ENCODE data around the gene LMBRD2. TPM values are rescaled to one million over a fixed set of nuclear protein-coding genes. Genes with fewer than 3 reads are reported as not detected.
"Not testable (repeated sequence)": the region's sequence is repeated elsewhere in the genome, so short reads cannot be mapped to it uniquely, and the experiment has no call there.

LMBRD2 gene
- total RNA-seq, result 1 to 10 TPM; 5.5 to 7.4 TPM
- polyA plus RNA-seq (2013, experiment 1 of 2), result 8.0 TPM
- polyA plus RNA-seq (2013, experiment 2 of 2), result 6.8 TPM
- long read RNA-seq, experiment 1, partial matches to known transcripts, result 1 of 2 reads
- long read RNA-seq, experiment 1, other reads (novel, unspliced or antisense), result 1 of 2 reads
- long read RNA-seq, experiment 2, full-length matches to known transcripts, result 7 of 13 reads
- long read RNA-seq, experiment 2, partial matches to known transcripts, result 1 of 13 reads
- long read RNA-seq, experiment 2, other reads (novel, unspliced or antisense), result 5 of 13 reads
- long read RNA-seq, experiment 3, full-length matches to known transcripts, result 6 of 18 reads
- long read RNA-seq, experiment 3, partial matches to known transcripts, result 8 of 18 reads
- long read RNA-seq, experiment 3, other reads (novel, unspliced or antisense), result 4 of 18 reads
- long read RNA-seq, experiment 4, full-length matches to known transcripts, result 1 of 2 reads
- long read RNA-seq, experiment 4, partial matches to known transcripts, result 1 of 2 reads
- long read RNA-seq, experiment 4, other reads (novel, unspliced or antisense), result 0 of 2 reads

GRCh38 chr5:36151434-36152323 is at the start of gene LMBRD2, which contains the start of gene SKP2:
Gene LMBRD2, minus strand, starts transcription at chr5:36151887. Its CDS starts 8,538 bp downstream, at chr5:36143349.
Gene SKP2, plus strand, starts transcription at chr5:36152111. Its CDS starts 152 bp downstream, at chr5:36152263.
- DNase-seq, result peak; percentile 99
- no peaks in the 10 kb centered on the region for H3K9me3 Mint-ChIP-seq
- peaks cover 32% of the 10 kb centered on the region for H3K36me3 Mint-ChIP-seq (ENCODE audit: low read depth)
- no peaks in the 10 kb centered on the region for H3K27me3 ChIP-seq (ENCODE audit: control insufficient read depth, insufficient read depth, low read length, poor library complexity, severe bottlenecking)
- H3K9ac ChIP-seq (ENCODE audit: extremely low read depth, low read length, poor library complexity, severe bottlenecking), result peak within 1 kb of the TSS; percentile 65
- peak within 1 kb of the TSS; percentile 84 for H3K27ac Mint-ChIP-seq
- H3K36me3 ChIP-seq (ENCODE audit: control insufficient read depth, insufficient read depth, low read length), result peaks cover 32% of the 10 kb centered on the region
- TF ChIP-seq, protein P1, sequence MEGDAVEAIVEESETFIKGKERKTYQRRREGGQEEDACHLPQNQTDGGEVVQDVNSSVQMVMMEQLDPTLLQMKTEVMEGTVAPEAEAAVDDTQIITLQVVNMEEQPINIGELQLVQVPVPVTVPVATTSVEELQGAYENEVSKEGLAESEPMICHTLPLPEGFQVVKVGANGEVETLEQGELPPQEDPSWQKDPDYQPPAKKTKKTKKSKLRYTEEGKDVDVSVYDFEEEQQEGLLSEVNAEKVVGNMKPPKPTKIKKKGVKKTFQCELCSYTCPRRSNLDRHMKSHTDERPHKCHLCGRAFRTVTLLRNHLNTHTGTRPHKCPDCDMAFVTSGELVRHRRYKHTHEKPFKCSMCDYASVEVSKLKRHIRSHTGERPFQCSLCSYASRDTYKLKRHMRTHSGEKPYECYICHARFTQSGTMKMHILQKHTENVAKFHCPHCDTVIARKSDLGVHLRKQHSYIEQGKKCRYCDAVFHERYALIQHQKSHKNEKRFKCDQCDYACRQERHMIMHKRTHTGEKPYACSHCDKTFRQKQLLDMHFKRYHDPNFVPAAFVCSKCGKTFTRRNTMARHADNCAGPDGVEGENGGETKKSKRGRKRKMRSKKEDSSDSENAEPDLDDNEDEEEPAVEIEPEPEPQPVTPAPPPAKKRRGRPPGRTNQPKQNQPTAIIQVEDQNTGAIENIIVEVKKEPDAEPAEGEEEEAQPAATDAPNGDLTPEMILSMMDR (conservative IDR thresholded peaks at IDR 0.05), result no peak
- H3K9me3 ChIP-seq (ENCODE audit: control insufficient read depth, low read length), result peaks cover 12% of the 10 kb centered on the region
- peaks cover 42% of the 10 kb centered on the region for H3K4me1 Mint-ChIP-seq
- H3K4me3 Mint-ChIP-seq, result peak within 1 kb of the TSS; percentile 80
- H3K27ac ChIP-seq (ENCODE audit: low read depth, low read length), result peak within 1 kb of the TSS; percentile 25
- peak within 1 kb of the TSS; percentile 93 for H3K4me3 ChIP-seq (ENCODE audit: low read length)
- peaks cover 8% of the 10 kb centered on the region for H3K4me1 ChIP-seq (ENCODE audit: control insufficient read depth, insufficient read depth, low read length)
- peaks cover 18% of the 10 kb centered on the region for H3K27me3 Mint-ChIP-seq (ENCODE audit: insufficient read depth)
- 0 to 1% methylated on average over 42 to 81 of the region's 81 CpGs for WGBS, 2 experiments (ENCODE audit: insufficient coverage in 1 of 2, insufficient read length in 1 of 2)

GRCh38 chr5:36200513-36200912 is 48.8 kb upstream of the LMBRD2 start:
- no peak for DNase-seq
- WGBS, 2 experiments (ENCODE audit: insufficient coverage in 1 of 2, insufficient read length in 1 of 2), result 93 to 100% methylated on average over 3 to 4 of the region's 4 CpGs
- Mint-ChIP-seq H3K27ac (no peak overlapping the region), H3K36me3 (ENCODE audit: low read depth) (peaks cover 13% of the 10 kb centered on the region), H3K27me3 (ENCODE audit: insufficient read depth) (no peaks in the 10 kb centered on the region), H3K4me1 (no peaks in the 10 kb centered on the region), H3K9me3 (no peaks in the 10 kb centered on the region), H3K4me3 (no peak overlapping the region)
- Histone ChIP-seq H3K4me3 (ENCODE audit: low read length) (no peak overlapping the region), H3K36me3 (ENCODE audit: control insufficient read depth, insufficient read depth, low read length) (peaks cover 26% of the 10 kb centered on the region), H3K9ac (ENCODE audit: extremely low read depth, low read length, poor library complexity, severe bottlenecking) (no peak overlapping the region), H3K27me3 (ENCODE audit: control insufficient read depth, insufficient read depth, low read length, poor library complexity, severe bottlenecking) (no peaks in the 10 kb centered on the region), H3K4me1 (ENCODE audit: control insufficient read depth, insufficient read depth, low read length) (no peaks in the 10 kb centered on the region), H3K27ac (ENCODE audit: low read depth, low read length) (no peak overlapping the region), H3K9me3 (ENCODE audit: control insufficient read depth, low read length) (no peaks in the 10 kb centered on the region)
- TF ChIP-seq, protein P1 (conservative IDR thresholded peaks at IDR 0.05), result no peak

GRCh38 chr5:36199620-36200019 is 47.9 kb upstream of the LMBRD2 start:
- no peak overlapping the region for H3K27ac Mint-ChIP-seq
- Histone ChIP-seq H3K27ac (ENCODE audit: low read depth, low read length) (no peak overlapping the region), H3K4me3 (ENCODE audit: low read length) (no peak overlapping the region), H3K9me3 (ENCODE audit: control insufficient read depth, low read length) (no peaks in the 10 kb centered on the region), H3K36me3 (ENCODE audit: control insufficient read depth, insufficient read depth, low read length) (peaks cover 25% of the 10 kb centered on the region), H3K27me3 (ENCODE audit: control insufficient read depth, insufficient read depth, low read length, poor library complexity, severe bottlenecking) (no peaks in the 10 kb centered on the region), H3K9ac (ENCODE audit: extremely low read depth, low read length, poor library complexity, severe bottlenecking) (no peak overlapping the region), H3K4me1 (ENCODE audit: control insufficient read depth, insufficient read depth, low read length) (no peaks in the 10 kb centered on the region)
- TF ChIP-seq, protein P1 (conservative IDR thresholded peaks at IDR 0.05), result no peak
- 82% methylated on average over 2 of the region's 2 CpGs; no CpG with 5 or more reads in 1 of the 2 experiments for WGBS, 2 experiments (ENCODE audit: insufficient coverage in 1 of 2, insufficient read length in 1 of 2)
- H3K4me1 Mint-ChIP-seq, result no peaks in the 10 kb centered on the region
- H3K36me3 Mint-ChIP-seq (ENCODE audit: low read depth), result peaks cover 13% of the 10 kb centered on the region
- no peak overlapping the region for H3K4me3 Mint-ChIP-seq
- no peaks in the 10 kb centered on the region for H3K9me3 Mint-ChIP-seq
- no peaks in the 10 kb centered on the region for H3K27me3 Mint-ChIP-seq (ENCODE audit: insufficient read depth)
- no peak for DNase-seq

- H3K4me1 Mint-ChIP-seq; H3K4me3 Mint-ChIP-seq; H3K9me3 ChIP-seq (ENCODE audit: control insufficient read depth, low read length); DNase-seq; H3K27ac ChIP-seq (ENCODE audit: low read depth, low read length); H3K27me3 Mint-ChIP-seq (ENCODE audit: insufficient read depth); H3K4me3 ChIP-seq (ENCODE audit: low read length); H3K4me1 ChIP-seq (ENCODE audit: control insufficient read depth, insufficient read depth, low read length); H3K9me3 Mint-ChIP-seq; H3K9ac ChIP-seq (ENCODE audit: extremely low read depth, low read length, poor library complexity, severe bottlenecking); H3K27me3 ChIP-seq (ENCODE audit: control insufficient read depth, insufficient read depth, low read length, poor library complexity, severe bottlenecking); H3K27ac Mint-ChIP-seq: not testable (repeated sequence)
- peaks cover 30% of the 10 kb centered on the region for H3K36me3 ChIP-seq (ENCODE audit: control insufficient read depth, insufficient read depth, low read length)
- peaks cover 16% of the 10 kb centered on the region for H3K36me3 Mint-ChIP-seq (ENCODE audit: low read depth)
- whole genome bisulfite sequencing, 2 experiments (ENCODE audit: insufficient coverage in 1 of 2, insufficient read length in 1 of 2), result 94 to 100% methylated on average over 1 of the region's 3 CpGs
Measured at GRCh38 chr5:36198783-36199182, 47.1 kb upstream of the LMBRD2 start.

Measured in endodermal cell (in vitro differentiated cells).